ENCODE data around the gene MSI2.
A peak's percentile ranks its signal among the peaks of the same experiment; 100 is the strongest.

The MSI2 gene

DNA sequence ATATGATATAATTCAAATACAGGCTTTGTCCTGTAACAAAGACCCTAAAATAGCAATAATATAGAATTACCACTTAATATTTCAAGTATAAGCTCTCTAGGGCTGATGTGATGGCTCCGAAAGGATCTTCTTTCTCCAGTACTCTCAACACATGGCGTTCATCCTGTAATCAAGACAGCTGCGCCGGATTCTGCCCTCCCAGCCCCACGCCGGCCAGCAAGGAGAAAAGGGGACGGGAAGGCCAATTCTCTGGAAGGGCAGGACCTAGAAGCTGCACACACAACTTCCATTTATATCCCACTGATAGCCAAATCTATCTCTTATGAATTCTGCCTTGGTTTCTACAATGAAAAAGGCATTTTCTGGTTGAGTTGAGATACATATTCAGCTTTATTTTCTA lies 456.8 kb downstream of the MSI2 start:
- DNase-seq, result no peak

GRCh38 chr17:57714665-57715180 lies 458.4 kb downstream of the MSI2 start:
- peak; percentile 12 for DNase-seq

DNA sequence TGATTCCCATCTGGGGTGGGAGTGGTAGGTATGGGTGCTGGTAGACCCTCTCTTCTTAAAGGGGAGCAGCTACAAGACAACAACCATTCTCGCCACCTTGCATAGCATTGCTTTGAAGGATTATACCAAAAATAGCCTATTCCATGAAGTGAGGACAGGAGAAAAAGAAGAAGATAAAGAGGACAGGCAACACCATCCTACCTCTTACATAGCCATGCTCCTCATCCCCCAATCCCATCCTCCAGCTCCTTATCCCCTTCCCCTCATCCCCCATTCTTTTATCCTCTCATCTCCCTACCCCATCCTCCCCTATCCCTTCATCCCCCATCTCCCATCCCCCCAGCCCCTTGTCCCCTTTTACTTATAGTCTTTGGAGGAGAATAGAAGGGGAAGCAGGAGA lies 459.7 kb downstream of the MSI2 start:
- no peak for DNase-seq

DNA sequence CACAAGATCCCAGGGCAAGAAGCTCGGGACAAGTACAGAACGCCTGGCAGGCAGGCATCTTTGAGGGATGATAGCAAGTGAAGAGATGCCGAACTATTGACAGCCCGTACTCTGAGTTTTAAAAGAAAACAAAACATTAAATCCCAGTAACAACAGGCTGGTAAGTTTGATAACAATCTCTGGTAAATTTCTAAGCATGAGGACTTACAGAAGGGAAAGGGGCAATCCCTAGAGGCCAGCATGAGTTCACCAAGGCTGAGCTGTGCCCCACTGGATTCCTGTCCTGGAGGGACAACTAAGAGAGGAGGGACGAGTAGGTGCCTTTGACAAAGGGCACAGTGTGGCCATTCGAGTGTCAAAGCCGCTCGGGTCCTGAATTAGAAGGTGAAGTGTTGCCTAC lies 462.6 kb downstream of the MSI2 start:
- no peak for DNase-seq

DNA sequence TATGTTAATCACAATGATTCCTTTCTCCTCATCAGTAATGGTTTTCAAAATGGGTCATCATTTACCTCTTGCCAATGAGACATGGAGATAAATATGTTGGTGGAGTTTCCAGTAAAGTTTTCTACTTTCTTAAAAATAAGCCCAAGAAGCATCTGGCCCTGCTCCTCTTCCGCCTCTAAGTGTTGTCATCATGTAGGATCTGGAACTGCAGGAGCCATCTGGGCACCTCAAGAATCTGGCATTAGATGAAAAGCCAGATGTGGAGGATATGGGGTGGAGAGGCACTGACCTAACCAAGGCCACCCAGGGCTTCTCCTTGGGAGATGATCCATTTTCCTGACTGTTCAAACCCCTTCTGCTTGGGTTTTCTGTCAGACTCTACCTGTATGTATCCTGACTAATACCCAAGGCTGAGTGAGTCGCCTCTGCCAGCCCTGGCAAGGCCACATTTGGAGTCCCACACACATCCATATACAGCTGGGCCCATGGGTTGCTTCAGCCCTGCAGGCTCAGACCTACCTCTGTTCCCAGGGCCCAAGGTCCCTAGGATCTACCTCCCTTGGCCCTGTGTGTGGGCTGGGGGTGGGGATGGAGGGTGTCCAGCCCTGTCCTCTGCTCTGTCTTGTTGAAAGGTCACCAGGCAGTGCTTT lies 464.2 kb downstream of the MSI2 start:
- no peak for DNase-seq

GRCh38 chr17:57721967-57722703 lies 465.8 kb downstream of the MSI2 start:
- no peak for DNase-seq

DNA sequence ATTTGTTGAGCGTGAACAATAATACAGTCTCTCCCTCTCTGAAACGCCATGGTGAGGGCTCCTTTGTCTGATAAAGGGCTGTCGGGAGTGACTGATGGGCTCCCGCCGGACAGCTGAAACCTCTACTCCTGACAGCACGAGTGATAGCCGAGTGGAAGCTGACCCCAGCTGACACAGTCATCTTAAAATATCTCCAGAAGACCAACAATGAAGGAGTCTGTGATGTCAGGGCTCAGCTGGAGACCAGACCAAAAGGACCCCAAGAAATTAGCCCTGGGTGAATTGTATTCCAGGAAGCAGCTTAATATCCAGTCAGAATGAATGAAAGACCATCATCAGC lies 466.4 kb downstream of the MSI2 start:
- no peak for DNase-seq

GRCh38 chr17:57723427-57724025 lies 467.2 kb downstream of the MSI2 start:
- no peak for DNase-seq

GRCh38 chr17:57724026-57724728 lies 467.9 kb downstream of the MSI2 start:
- DNase-seq, result no peak

DNA sequence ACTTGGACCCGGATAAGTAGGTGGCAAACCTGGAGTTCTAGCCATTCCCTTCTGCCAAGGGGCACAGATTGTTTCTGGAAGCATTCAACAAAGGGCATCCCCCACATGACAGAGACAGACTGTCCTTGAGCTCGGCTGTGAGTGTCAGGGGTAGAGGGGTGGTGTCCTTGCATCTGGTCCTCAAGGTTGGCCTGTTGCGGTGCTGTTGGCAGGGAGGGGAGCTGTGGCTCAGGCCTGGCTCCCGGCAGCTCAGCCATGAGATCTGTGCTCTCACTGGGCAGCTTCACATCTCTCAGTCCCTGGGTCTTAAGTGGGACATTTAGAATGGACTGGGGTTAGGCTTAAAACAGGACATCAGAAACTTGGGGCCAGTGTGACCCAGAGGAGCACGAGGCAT lies 468.4 kb downstream of the MSI2 start:
- DNase-seq, result no peak

DNA sequence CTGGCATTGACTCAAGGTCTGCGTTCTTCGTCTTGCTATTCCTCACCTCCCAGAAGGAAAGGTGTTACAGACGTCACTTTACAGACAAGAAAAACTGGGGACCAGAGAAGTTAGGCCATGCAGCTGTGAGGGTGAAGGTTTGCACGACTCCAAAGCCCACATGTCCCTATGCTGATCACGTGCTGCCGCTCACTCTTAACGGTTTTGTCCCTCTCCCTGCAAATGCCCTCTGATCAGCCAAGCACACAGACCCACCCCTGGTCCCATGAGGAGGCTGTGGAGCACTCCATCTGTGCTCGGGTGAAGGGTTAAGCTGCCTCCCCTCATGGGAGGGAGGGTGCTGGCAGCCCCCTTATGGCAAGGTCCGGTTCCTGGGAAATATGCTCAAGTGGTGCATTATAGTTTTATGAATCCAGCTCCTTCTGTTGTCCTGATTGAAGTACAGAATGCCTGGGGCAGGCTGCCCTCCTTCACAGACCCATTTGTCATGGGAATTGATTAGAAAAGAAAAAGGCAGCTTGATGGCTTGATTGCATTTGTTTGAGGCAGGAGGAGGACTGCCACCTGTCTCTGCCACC lies 470.0 kb downstream of the MSI2 start:
- no peak for DNase-seq

GRCh38 chr17:57726838-57727237 lies 470.5 kb downstream of the MSI2 start:
- no peak for DNase-seq

DNA sequence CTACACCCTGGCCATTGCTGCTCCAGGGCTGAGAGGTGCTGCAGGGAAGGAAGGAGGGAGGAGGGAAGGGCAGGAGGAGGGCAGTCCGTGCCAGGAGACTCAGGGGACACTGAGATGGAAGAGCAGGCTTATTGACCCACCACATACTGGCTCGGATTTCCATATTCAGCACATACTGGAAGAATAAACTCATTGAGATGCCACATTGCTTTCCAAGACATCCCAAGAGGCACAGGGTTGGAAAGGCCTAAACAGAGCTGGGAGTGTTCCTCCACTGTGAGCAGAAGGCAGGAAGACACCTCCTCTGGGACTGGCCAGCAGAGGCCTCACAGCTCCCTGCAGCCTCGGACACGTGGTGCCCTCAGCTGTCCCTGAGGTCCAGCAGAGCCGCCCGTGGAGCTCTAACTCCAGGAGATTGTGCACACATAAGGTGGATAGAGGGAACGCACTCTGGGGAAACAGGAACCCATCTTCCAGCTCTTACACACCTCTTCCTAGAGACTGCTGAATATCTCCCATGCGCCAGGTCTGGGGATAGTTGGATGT lies 471.4 kb downstream of the MSI2 start:
- no peak for DNase-seq

DNA sequence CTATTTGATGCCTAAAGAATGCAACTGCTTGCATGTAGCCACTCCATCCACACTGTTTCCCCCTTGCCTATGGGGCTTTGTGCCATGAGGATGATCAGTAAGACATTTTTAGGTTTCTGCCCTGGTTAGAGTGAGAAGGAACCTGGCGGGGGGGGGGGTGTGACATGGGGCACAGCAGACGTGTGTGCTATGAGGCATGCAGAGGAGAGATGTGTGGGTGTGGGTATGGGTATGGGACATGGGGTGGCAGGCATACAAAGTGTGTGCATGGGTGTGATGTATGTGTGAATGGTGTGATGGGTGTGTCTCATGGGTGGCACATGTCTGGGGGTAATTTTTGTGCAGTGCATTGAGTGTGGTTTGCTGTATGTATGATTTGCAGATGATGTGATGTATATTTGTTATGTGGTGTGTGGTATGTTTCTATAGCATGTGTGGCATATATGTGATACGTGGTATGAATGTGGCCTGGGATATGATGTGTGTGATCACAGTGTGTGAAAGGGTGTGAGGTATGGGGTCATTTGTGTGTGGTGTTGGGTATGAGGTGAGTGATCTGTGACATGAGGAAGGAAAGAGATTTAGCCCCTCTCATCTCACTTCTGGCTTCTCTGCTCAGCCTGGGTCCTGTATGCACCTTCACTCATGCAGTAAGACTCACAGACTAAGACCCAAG lies 473.8 kb downstream of the MSI2 start:
- DNase-seq, result no peak

GRCh38 chr17:57732062-57732461 lies 475.7 kb downstream of the MSI2 start:
- no peak for DNase-seq

DNA sequence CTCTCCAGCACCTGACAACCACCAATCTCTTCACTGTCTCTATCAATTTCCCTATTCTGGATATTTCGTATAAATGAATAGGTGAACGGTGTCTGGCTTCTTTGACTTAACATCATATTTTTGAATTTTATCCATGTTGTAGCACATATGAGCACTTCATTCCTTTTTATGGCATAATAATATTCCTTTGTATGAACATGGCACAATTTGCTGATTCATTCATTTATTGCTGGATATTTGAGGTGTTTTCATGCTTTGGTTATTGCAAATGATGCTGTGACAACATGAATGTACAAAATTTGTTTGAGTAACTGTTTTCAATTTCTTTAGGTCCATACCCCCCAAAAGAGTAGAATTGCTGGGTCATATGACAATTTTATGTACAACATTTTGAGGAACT lies 476.8 kb downstream of the MSI2 start:
- DNase-seq, result no peak

Data from DMS153 (cell line).